ENCODE measurements around the gene REN. TPM values are rescaled to one million over a fixed set of nuclear protein-coding genes. Genes with fewer than 3 reads are reported as not detected.

REN gene
- total and polyA plus RNA-seq, 9 of the 15 experiments (the other 6 are each of a cell fraction or from before 2014, with no cell fraction given): 1.7 to 9.9 (median 3.1) TPM

DNA sequence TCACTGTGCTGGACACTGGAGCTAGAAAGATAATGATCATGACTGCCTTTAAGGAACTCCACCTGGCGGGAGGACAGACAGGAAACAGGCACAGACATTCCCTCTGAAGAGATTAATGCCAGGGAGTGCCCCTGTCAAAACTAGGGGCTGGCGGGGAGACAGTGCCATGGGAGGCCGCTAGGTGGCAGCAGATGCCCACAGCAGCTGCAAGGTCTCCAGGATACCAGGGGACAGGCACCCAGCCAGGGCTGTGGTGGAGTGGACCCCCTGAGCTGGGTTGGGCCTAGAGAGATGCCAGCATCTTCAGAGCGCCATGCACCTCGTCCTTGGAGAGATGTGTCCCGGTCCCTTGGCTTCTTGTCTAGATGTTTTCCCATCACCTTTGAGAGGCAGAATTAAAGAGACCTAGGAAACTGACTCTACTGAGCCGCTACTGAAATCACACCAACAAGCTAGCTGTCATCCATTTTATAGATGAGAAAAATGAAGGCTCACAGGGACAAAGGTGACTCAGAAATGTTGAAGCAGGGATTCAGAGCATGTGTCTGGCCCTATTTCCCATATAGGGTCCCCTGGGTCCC is 3.6 kb downstream of the REN start (continued):
- TF ChIP-seq BDP1 (IDR thresholded peaks at IDR 0.05; ENCODE audit: insufficient read depth, insufficient read length): no peak
- 0 out of 2 replicates have a peak, but pooled peaks have one; percentile 20 for TF ChIP-seq RREB1 (CRISPR knock-in tag; IDR thresholded peaks at IDR 0.05)
- TF ChIP-seq BRD4 (IDR thresholded peaks at IDR 0.05): no peak
- peak; percentile 95 for TF ChIP-seq STAG1 (CRISPR knock-in tag; IDR thresholded peaks at IDR 0.05; ENCODE audit: borderline replicate concordance)
- TF ChIP-seq ZBTB7A (IDR thresholded peaks at IDR 0.05; ENCODE audit: borderline replicate concordance, control insufficient read depth, low read depth, low read length): peak; percentile 28; the same call in 1 of the 2 replicates
- no peak for TF ChIP-seq SMARCE1 (IDR thresholded peaks at IDR 0.05)
- TF ChIP-seq RB1 (IDR thresholded peaks at IDR 0.05; ENCODE audit: low read depth): 0 out of 2 replicates have a peak, but pooled peaks have one; percentile 18
- TF ChIP-seq E4F1 (CRISPR knock-in tag; IDR thresholded peaks at IDR 0.05; ENCODE audit: borderline replicate concordance): no peak
- TF ChIP-seq ARID2 (IDR thresholded peaks at IDR 0.05): peak; percentile 77; the same call in 1 of the 2 replicates
- TF ChIP-seq, protein P1, sequence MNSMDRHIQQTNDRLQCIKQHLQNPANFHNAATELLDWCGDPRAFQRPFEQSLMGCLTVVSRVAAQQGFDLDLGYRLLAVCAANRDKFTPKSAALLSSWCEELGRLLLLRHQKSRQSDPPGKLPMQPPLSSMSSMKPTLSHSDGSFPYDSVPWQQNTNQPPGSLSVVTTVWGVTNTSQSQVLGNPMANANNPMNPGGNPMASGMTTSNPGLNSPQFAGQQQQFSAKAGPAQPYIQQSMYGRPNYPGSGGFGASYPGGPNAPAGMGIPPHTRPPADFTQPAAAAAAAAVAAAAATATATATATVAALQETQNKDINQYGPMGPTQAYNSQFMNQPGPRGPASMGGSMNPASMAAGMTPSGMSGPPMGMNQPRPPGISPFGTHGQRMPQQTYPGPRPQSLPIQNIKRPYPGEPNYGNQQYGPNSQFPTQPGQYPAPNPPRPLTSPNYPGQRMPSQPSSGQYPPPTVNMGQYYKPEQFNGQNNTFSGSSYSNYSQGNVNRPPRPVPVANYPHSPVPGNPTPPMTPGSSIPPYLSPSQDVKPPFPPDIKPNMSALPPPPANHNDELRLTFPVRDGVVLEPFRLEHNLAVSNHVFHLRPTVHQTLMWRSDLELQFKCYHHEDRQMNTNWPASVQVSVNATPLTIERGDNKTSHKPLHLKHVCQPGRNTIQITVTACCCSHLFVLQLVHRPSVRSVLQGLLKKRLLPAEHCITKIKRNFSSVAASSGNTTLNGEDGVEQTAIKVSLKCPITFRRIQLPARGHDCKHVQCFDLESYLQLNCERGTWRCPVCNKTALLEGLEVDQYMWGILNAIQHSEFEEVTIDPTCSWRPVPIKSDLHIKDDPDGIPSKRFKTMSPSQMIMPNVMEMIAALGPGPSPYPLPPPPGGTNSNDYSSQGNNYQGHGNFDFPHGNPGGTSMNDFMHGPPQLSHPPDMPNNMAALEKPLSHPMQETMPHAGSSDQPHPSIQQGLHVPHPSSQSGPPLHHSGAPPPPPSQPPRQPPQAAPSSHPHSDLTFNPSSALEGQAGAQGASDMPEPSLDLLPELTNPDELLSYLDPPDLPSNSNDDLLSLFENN (IDR thresholded peaks at IDR 0.05; ENCODE audit: low read depth in 2 of 2, low read length in 2 of 2): 0 out of 4 replicates have a peak, but pooled peaks of 1 of the 2 experiments have one; percentile 28
- TF ChIP-seq GTF2F1 (IDR thresholded peaks at IDR 0.05; ENCODE audit: low read depth, low read length): no peak
- TF ChIP-seq MAX (CRISPR knock-in tag; IDR thresholded peaks at IDR 0.05): no peak
- TF ChIP-seq MYNN (IDR thresholded peaks at IDR 0.05): 0 out of 2 replicates have a peak, but pooled peaks have one; percentile 32
- no peak for TF ChIP-seq MYNN (CRISPR knock-in tag; IDR thresholded peaks at IDR 0.05)
- TF ChIP-seq NFIC (IDR thresholded peaks at IDR 0.05): 0 out of 2 replicates have a peak, but pooled peaks have one; percentile 6

Data from K562 (cell line).